HUDEP-2 (cell line): ENCODE data around the gene CHMP5.

Experiments used
- DNase-seq, 76 experiments: peaks; one replicate each; lab custom pipeline; 2025; ENCODE audit not compliant: unreplicated experiment in 76 of 76; lab: John Stamatoyannopoulos, UW

The CHMP5 gene

DNA sequence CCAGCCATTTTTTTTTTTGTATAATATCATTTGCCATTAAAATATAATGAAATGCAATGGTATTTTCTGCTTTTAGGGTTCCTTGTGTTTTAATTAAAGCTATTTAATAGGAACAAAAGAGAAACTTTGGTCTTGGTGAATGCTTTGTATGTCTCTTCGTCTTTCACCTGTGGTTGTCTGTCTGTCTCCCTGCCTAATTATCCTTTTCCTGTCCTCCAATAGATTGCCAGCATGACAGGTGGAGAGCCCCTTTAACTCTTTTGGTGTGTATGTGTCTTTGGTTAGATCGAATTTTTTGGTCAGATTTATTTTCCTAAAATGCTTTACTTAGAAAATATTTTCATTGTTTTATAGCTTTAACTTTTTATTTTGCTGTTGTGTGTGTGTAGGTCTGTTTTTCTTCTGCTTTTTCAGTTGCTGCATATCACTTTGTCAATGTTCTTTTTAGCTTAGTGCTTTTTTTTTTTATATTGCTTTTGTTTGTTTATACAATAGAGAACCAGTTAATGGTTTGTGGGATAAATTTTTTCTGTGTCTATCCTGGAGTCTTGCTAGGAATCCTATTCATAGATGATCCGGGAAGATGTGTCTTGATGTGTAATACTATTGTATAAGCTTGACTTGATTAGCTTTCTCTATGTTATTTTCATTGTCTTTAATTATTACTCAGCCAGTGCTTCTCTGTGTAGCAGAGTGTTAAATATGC is 8.6 kb downstream of the CHMP5 start:
- DNase-seq, result no peak

DNA sequence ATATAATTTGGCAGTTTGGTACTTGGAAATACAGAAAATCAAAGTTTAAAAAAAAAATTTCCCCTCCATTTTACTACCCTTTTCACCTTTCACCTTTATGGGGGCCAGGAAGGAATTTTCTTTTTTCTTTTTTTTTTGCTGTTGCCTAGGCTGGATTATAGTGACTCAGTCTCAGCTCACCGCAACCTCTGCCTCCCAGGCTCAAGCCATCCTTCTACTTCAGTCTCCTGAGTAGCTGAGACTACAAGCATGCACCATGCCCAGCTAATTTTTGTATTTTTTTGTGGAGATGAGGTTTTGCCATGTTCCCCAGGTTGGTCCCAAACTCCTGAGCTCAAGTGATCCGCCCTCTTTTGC is 9.1 kb downstream of the CHMP5 start:
- no peak for DNase-seq

DNA sequence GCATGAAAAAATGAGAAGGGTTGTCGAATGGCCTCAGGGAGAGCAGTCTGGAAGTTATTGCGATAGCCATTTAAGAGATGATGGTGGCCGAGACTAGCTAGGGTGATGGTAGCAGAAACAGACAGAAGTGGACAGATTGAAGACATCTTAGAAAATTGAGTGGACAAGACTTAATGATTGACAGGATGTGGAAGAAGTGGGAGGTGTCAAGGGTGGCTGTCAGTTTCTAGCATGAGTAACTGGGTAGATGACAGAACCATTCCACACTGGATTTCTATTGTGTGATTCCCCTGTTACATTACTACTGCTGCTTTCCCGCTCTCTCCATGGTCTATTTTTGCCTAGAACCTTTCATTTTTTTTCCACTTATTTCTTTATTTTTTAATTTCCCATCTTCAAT is 12.6 kb downstream of the CHMP5 start:
- no peak for DNase-seq

DNA sequence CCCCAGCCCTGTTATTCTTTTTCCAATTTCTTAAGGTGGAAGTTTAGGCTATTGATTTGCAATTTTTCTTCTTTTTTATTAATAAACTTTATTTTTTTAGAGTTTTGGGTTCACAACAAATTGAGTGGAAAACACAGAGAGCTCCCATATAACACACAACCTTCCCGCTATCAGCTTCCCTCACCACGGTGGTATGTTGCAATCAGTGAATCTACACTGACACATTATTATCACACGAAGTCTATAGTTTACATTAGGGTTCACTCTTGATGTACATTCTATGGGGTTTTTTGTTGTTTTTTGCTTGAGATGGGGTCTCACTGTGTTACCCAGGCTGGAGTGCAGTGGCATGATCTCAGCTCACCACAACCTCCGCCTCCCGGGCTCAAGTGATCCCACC is 20.7 kb downstream of the CHMP5 start:
- DNase-seq, result no peak

DNA sequence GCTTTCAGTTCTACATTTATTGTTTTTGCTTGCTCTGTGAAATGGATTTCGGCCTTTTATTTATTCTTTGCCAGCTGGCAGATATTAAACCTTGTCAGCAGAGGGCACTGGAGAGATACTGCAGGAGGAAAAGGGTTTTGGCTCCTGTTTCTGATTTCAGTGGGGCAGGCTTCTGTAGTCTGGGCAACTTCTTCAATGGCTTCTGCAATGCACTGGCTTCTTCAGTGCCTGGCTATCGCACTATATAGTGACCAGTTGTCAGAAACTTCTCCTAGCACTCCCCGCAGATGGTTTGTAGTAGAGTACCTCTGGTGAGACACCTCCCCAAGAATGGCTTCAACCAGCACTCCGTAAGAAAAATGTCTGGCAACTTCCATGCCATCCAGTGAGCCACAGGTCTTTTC is 22.2 kb downstream of the CHMP5 start:
- peak in 60 of 76 experiments; percentile 4 to 75 (median 38) for DNase-seq

DNA sequence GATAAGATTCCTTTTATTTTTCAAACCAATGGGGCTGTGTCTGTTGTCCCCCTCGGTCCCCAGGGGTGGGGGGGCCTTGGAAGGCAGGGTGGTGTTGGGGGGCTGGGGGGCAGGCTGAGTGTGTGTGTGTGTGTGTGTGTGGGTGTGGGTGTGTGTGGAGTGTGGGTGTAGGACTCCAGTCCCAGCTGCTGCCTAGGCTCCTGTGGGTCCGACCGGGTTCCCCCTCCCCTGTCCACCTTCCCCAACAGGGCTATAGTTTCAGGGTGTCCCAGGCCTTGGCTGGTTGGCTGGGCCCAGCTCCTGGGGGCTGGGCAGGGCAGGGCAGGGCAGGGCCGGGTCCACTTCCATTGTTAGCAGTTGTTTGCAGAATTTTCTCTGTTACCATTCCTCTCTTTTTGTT is 23.4 kb downstream of the CHMP5 start:
- DNase-seq, result no peak

DNA sequence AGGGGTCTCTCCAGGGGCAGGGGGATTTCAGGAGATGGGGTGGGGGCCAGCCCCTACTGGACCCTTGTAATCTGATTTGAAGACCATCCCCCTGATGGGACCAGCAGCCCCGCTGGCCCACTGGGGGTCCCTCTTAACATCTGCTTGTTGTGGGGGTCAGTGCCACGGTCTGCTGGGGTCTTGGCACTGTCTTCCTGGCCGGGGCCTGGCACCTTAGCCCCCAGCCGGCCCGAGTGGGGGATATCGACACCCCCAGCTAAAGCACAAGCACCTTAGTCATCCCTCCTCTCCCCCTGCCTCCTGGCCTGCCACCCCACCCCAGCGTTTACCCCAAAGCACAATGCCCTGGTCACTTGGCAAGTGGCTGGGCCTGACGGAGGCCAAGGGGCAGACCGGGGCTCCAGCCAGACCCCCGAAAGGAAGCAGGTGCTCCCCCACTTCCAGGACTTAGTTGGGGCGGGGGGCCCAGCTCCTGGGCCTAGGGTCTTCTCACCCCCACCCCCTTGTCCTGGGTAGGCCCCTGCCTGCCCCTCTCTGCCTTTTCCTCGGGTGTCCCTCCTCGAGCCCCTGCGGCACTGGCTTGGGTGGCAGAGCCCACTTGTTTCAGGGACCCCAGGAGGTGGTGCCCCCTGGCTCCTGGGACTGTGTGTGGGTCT is 24.1 kb downstream of the CHMP5 start:
- no peak for DNase-seq

GRCh38 chr9:33289496-33289895 is 24.6 kb downstream of the CHMP5 start:
- peak in 19 of 76 experiments; percentile 2 to 46 (median 11) for DNase-seq

- peak in 1 of 76 experiments; percentile 54 for DNase-seq
Measured at GRCh38 chr9:33289936-33290246, 25.0 kb downstream of the CHMP5 start.

- peak in 75 of 76 experiments; percentile 38 to 97 (median 94) for DNase-seq
Measured at GRCh38 chr9:33290247-33291030, 25.6 kb downstream of the CHMP5 start, which contains the start of gene NFX1. NFX1 (plus strand) TSS chr9:33290516; CDS start chr9:33290573, 57 bp downstream.

- DNase-seq, result peak in 1 of 76 experiments; percentile 57
Measured at GRCh38 chr9:33291031-33291397, 26.2 kb downstream of the CHMP5 start.

DNA sequence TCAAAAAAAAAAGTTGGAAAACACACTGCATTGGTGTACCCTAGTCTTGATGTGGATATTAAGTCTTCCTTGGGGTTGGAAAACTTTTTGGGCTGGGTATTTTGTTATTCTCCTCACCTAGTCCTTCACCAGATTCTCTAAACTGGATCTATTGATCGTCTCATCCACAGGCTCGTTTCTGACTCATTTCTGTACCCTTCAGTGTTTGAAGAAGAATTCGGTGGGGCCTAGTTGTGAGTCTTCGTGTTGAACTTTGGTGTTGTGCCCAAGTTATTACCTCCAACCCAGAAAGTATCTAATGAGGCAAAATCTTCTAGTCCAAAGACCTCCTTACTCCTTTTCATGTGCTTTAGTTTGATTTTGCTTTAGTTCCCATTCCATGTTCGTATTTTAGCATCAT is 27.1 kb downstream of the CHMP5 start:
- no peak for DNase-seq

- no peak for DNase-seq
Measured at GRCh38 chr9:33293782-33294181, 28.9 kb downstream of the CHMP5 start.

- no peak for DNase-seq
Measured at GRCh38 chr9:33294670-33295432, 30.0 kb downstream of the CHMP5 start.

DNA sequence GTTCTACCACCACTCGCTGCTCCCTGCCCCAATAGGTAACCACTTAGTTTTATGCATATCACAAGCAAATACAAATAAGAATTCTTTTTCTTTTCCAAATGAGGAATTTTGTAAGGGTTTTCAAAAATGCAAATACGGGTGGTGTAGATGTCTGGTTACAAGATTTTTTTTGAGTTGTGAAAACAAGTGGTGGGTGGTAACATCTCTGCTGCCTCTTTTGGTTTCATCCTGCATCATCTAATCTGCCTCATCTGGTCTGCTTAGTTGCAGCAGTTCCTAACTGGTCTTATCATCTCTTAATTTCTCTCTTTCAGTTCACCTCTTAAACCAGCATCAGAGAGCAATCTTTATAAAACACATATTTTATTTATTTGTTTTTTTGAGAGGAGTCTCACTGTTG is 30.7 kb downstream of the CHMP5 start:
- no peak for DNase-seq

DNA sequence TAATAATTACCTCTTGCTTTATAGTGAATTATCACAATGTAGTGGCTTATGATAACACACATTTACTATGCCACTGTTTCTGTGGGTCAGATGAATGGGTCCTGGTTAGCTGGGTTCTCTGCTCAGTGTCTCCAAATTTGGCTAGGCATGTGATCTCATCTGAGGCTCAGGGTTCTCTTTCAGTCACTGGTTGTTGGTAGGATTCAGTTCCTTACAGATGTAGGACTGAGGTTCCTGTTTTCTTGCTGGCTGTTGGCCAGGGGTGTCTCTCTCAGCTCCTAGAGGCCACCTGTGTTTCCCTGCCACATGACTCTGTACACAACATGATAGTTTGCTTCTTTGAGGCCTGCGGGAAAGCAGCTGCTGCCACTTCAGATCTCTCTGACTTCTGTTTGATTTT is 32.6 kb downstream of the CHMP5 start:
- DNase-seq, result peak in 65 of 76 experiments; percentile 11 to 80 (median 41)

GRCh38 chr9:33300546-33300945 is 35.7 kb downstream of the CHMP5 start:
- DNase-seq, result no peak

GRCh38 chr9:33304362-33304761 is 39.5 kb downstream of the CHMP5 start:
- DNase-seq, result no peak

DNA sequence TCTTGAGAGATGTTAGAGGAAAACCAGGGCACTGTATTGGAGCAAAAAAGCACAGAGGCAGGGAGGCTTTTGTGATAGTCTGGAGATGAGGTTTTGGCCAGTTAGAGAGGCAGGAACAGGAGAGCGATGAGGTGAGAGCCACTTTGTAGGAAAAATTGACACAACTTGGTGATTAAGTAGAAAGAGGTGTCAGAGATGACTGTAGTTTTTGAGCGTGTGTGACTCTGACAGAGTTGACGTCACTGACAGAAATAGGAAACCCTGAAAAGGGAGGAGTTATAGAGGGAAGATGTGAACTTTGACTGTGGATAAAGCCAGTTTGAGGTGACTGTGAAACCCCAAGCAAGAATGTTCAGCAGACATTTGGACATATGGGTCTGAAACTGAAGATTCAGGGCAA is 41.2 kb downstream of the CHMP5 start:
- no peak for DNase-seq

GRCh38 chr9:33307067-33307466 is 42.2 kb downstream of the CHMP5 start:
- no peak for DNase-seq

GRCh38 chr9:33309903-33310302 is 45.1 kb downstream of the CHMP5 start:
- no peak for DNase-seq
